EH (cell line): ENCODE results near the gene MND1.
"Not testable (repeated sequence)": the region's sequence is repeated elsewhere in the genome, so short reads cannot be mapped to it uniquely, and the experiment has no call there.

Experiments
- DNase-seq: peaks from one replicate; pipeline ENCODE4 v3.0.0-alpha.2; 2015; ENCODE audit warnings: low read depth

The MND1 gene

DNA sequence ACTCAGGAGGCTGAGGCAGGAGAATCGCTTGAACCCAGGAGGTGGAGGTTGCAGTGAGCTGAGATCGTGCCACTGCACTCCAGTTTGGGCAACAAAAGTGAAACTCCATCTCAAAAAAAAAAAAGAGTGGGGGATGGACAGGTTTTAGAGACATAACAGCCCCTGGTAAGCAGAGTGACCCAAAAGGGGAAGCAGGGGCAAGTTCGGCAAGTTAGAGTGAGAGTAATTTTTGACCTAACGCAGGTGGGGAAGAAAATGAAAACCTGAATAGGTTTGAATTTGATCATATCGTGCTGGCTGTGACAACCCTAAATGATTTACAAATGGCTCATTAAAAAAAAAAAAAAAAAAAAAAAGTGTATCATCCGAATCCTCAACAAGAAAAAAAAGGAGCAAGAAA lies 96.0 kb downstream of the MND1 start:
- no peak for DNase-seq

DNA sequence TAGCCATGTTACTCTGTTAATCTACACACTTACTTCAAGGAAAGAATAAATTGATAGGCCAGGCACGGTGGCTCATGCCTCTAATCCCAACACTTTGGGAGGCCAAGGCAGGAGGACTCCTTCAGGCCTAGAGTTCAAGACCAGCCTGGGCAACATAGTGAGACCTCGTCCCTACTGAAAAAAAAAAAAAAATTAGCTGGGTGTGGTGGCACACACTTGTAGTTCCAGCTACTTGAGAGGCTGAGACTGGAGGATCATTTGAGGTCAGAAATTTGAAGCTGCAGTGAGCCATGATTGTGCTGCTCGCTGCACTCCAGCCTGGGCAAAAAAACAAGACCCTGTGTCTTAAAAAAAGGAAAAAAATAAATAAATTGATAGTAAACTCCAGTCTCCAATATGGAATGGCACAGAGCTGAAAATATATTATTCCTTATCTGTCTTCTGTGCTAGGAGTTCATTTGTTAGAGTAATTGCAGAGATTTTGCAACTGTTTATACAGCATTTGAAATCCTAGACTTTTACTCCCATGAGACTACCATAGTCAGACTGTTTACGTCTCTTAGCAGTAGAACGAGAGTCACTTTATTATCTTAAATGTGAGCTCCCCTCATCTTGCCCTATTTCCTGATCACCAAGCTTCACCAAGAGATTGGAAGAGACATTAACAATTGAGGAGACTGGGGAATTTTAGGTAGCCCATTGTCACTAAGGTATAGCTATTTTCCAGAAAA lies 102.9 kb downstream of the MND1 start:
- no peak for DNase-seq

DNA sequence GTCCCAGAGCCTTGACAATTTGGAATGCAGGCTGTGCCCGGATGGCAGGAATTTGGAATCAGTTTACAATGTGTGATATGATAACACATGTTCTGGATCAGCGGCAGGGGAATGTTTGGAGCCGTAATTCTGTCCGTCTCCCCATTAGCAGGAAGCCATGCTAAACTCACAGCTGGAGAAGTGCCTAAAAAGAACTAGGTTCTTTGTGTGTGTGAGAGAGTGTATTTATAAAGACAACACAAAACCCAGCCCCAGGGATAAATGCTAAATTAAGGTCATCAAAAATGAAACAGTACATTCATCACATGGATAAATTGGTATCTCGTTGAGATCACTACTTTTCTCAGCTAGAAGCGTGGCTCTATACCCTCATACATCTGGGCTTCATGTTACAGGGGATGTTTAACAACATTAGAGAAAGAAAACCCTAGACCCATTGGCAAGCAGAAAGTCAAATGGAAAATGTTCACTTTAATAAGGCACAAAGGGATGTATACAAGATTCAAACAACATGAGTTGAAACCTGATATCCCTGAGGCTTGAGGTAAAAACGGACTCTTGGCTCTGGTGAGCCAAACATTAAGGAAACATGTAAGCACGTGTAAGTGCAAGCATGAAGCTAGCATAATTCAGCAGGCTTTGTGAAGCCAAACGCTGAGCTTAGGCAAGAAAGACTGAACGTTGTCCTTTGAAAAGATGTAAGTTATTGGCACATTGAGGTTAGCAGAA lies 103.7 kb downstream of the MND1 start:
- DNase-seq, result peak; percentile 43

DNA sequence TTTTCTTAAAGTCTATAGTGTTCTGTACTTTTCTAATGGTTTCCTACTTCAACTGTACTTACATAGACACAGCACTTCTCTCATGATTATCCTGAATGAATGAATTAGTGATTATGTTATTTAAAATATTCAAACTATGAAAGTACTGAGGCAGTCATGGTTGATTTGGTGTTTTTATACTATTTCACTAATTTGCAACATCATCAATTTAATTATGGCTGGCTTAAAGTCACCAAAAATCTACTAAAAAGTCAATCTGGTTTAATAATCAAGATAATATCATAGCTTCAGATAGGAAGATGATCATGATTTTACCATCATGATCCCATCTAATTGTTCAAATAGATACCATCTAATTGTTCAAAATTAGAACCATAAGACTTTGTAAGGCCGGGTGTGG lies 104.8 kb downstream of the MND1 start:
- no peak for DNase-seq

DNA sequence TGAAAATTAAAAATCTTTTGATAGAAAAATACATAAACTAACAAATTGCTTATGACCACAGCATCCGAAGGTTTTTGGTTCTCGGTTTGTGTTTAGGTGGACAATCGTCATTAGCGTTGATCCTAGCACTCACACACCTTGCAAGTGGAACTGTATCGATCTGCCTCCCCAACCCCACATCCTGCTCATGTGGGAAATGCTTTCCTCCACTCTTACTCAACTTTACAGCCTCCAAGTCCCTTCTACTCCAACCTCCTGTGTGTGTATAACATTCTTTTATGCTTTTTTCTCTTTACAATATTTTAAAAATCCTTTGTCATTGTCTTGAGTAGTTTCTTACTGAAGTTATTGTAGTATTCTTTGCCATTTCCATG lies 106.0 kb downstream of the MND1 start:
- DNase-seq, result no peak

DNA sequence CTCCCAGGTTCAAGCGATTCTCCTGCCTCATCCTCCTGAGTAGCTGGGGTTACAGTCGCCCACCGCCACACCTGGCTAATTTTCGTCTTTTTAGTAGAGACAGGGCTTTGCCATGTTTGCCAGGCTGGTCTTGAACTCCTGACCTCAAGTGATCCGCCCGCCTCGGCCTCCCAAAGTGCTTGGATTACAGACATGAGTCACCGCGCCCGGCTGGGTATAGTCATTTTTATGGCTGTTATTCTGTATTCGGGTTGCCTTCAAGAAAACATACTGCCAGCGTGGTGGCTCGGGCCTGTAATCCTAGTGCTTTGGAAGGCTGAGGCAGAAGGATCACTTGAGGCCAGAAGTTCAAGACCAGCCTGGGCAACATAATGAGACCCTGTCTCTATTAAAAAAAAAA lies 106.7 kb downstream of the MND1 start:
- not testable (repeated sequence) for DNase-seq

DNA sequence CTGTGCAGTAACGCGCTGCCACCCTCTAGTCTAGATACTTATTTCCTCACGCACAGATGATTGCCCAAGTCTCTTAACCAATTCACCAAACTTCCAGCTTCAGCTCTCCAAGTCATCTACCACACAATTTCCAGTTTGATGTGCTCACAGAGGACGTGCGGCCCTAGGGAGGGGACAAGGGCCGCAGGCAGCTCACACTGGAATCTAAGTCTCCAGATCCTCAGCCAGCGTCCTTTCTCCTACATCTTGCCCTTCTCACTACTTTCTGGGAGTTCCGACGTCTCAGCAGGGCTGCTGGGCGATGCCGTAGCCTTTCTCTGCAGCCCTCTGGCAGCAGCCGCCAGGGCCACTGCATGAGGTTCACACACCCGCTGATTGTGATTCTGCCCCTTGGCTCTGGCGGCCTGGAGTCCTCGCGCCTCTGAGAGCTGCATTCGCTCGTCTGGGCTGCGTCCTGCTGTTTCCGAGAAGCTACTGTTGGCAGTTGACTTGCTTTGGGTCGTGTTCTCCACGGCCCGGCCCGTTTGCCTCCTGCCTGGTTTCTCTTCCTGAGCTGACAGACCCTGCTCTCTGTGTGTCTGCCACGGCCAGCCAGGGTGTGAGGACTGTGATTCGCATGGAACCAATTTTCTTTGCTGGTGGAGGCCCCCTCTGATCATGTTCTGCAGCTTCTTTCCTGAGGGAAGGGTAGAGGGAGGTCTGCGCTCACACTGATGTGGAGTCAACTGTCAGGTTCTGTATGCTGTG lies 107.6 kb downstream of the MND1 start:
- no peak for DNase-seq

DNA sequence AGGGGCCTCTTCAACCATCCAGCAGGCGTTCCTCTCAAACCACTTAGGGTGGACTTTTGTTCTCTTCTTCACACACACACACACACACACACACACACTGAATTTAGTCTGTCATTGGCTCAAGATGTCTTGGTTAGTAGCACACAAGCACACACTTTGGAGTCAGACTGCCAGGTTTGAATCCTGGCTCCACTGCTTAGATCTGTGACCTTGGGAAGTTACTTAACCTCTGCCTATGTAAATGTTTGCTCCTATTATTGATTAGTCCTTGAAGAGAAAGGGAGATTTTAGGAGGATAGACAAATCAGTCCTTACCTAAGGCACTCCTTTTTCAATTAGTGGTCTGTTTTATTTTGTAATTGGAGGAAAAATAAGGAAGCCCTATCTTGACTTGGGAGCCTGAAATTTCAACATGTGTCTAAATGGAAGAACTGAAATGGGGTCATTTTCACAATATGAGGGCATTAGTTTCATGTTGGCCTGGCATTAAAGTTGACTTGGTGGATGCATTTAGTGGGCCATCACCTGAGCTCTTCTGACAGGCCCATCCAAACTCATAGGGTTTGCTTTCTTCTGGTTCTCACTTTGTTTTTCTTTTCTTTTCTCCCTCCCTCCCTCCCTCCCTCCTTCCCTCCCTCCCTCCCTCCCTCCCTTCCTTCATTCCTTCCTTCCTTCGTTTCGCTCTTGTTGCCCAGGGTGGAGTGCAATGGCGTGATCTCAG lies 108.3 kb downstream of the MND1 start:
- DNase-seq, result no peak

DNA sequence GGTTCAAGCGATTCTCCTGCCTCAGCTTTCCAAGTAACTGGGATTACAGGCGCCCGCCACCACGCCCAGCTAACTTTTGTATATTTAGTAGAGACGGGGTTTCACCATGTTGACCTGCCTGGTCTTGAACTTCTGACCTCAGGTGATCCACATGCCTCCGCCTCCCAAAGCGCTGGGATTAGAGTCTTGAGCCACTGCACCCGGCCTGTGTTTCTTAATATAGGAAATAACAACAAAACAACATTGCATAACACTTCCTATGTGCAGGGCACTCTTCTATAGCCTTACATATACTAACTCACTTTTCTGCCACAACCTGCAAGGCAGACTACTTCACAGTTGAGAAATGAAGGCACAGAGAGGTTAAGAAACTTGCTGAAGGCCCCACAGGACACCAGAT lies 108.9 kb downstream of the MND1 start:
- no peak for DNase-seq

DNA sequence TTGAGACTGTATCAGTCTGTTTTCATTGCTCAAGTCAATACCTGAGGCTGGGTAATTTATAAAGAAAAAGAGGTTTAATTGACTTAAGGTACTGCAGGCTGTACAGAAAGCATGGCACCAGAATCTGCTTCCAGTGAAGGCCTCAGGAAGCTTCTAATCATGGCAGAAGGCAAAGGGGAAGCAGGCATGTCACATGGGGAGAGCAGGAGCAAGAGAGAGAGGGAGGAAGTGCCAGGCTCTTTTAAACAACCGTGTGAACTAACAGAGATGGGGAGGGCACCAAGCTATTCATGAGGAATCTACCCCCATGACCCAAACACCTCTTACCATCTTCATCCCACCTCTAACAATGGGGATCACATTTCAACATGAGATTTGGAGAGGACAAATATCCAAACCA lies 114.5 kb downstream of the MND1 start:
- DNase-seq, result no peak

DNA sequence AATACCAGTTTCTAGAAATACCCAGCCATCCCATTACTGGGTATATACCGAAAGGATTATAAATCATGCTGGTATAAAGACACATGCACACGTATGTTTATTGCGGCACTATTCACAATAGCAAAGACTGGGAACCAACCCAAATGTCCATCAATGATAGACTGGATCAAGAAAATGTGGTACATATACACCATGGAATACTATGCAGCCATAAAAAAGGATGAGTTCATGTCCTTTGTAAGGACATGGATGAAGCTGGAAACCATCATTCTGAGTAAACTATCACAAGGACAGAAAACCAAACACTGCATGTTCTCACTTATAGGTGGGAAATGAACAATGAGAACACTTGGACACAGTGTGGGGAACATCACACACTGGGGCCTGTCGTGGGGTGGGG lies 117.1 kb downstream of the MND1 start:
- not testable (repeated sequence) for DNase-seq

DNA sequence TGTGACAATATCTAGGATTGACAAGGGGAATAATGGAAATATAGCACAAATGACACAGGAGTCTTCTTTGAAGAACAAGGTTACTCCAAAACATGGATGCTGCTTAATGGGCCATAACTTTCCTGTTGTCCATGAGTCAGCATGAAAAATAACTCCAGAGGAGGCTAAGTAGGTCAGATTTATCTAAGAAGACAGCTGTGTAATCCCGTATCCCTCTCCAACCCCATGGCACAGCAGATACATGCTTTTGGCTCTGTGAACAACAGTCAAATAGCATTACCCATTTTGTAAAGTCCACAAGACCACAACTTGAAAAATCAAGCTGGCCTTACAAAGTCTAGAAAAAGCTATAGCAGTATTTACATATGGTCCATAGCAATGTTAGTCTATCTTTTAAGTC lies 119.6 kb downstream of the MND1 start:
- no peak for DNase-seq
